SU-DHL-6 (cell line): ENCODE data around the gene ATP9A.
"Not testable (repeated sequence)": the region's sequence is repeated elsewhere in the genome, so short reads cannot be mapped to it uniquely, and the experiment has no call there.

ENCODE experiments used
- EZH2phosphoT487 ChIP-seq: fragments of 200-600 bp; sonication (generic), shearing (Covaris generic); conservative IDR thresholded peaks from 2 replicates; pipeline ENCODE4 v1.6.1; 2018; ENCODE audit warnings: mild to moderate bottlenecking, antibody characterized with exemption, low read length, moderate library complexity, mixed read lengths
- TF ChIP-seq, protein P1 (sequence below): fragments of 200-600 bp; sonication (generic); IDR thresholded peaks from one replicate; pipeline ENCODE4 v1.5.1; 2017; ENCODE audit warnings: antibody characterized with exemption, mild to moderate bottlenecking, low read length, moderate library complexity; ENCODE audit not compliant: insufficient read depth, poor library complexity, severe bottlenecking

DNA sequence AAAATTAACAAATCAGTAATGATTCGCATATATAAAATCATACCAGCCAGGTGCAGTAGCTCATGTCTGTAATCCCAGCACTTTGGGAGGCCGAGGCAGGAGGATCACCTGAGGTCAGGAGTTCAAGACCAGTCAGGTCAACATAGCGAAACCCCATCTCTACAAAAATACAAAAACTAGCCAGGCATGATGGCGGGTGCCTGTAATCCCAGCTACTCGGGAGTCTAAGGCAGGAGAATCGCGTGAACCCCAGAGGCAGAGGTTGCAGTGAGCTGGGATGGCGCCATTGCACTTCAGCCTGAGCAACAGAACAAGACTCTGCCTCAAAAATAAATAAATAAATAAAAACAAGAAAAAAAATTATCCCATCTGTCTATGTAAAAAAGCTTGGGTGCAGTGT is 124.4 kb downstream of the ATP9A start:
- TF ChIP-seq, protein P1, sequence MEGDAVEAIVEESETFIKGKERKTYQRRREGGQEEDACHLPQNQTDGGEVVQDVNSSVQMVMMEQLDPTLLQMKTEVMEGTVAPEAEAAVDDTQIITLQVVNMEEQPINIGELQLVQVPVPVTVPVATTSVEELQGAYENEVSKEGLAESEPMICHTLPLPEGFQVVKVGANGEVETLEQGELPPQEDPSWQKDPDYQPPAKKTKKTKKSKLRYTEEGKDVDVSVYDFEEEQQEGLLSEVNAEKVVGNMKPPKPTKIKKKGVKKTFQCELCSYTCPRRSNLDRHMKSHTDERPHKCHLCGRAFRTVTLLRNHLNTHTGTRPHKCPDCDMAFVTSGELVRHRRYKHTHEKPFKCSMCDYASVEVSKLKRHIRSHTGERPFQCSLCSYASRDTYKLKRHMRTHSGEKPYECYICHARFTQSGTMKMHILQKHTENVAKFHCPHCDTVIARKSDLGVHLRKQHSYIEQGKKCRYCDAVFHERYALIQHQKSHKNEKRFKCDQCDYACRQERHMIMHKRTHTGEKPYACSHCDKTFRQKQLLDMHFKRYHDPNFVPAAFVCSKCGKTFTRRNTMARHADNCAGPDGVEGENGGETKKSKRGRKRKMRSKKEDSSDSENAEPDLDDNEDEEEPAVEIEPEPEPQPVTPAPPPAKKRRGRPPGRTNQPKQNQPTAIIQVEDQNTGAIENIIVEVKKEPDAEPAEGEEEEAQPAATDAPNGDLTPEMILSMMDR, result not testable (repeated sequence)
- not testable (repeated sequence) for TF ChIP-seq EZH2phosphoT487
